ENCODE measurements around the gene SLC15A4.

DNA sequence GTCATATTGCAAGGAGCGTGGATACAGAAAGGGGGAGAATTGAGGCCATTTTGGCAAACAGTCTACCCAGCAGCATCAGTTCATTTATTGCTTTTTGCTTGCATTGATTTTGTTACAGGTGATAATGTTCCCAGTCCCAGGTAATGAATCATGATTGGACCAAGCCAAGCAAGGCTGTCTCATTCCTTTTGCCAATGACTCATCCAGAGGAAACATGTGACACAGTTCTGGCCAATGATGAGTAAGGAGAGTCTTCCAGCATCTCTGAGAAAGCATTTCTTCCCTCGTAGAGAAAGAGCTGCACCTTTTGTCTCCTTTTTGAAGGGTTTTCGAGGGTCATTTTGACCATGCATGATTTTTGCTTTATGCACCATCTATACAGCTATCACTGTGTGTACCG is 68.2 kb downstream of the SLC15A4 start:
- TF ChIP-seq, protein P1, sequence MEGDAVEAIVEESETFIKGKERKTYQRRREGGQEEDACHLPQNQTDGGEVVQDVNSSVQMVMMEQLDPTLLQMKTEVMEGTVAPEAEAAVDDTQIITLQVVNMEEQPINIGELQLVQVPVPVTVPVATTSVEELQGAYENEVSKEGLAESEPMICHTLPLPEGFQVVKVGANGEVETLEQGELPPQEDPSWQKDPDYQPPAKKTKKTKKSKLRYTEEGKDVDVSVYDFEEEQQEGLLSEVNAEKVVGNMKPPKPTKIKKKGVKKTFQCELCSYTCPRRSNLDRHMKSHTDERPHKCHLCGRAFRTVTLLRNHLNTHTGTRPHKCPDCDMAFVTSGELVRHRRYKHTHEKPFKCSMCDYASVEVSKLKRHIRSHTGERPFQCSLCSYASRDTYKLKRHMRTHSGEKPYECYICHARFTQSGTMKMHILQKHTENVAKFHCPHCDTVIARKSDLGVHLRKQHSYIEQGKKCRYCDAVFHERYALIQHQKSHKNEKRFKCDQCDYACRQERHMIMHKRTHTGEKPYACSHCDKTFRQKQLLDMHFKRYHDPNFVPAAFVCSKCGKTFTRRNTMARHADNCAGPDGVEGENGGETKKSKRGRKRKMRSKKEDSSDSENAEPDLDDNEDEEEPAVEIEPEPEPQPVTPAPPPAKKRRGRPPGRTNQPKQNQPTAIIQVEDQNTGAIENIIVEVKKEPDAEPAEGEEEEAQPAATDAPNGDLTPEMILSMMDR (IDR thresholded peaks at IDR 0.05): no peak
- TF ChIP-seq JUND (IDR thresholded peaks at IDR 0.05): no peak
- TF ChIP-seq, protein P2, sequence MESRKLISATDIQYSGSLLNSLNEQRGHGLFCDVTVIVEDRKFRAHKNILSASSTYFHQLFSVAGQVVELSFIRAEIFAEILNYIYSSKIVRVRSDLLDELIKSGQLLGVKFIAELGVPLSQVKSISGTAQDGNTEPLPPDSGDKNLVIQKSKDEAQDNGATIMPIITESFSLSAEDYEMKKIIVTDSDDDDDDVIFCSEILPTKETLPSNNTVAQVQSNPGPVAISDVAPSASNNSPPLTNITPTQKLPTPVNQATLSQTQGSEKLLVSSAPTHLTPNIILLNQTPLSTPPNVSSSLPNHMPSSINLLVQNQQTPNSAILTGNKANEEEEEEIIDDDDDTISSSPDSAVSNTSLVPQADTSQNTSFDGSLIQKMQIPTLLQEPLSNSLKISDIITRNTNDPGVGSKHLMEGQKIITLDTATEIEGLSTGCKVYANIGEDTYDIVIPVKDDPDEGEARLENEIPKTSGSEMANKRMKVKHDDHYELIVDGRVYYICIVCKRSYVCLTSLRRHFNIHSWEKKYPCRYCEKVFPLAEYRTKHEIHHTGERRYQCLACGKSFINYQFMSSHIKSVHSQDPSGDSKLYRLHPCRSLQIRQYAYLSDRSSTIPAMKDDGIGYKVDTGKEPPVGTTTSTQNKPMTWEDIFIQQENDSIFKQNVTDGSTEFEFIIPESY (IDR thresholded peaks at IDR 0.05; ENCODE audit: borderline replicate concordance, low read depth): no peak

Measured in SK-N-SH (cell line).